Prostate gland (tissue), 2 donors: ENCODE results near the gene NRXN3.

ENCODE experiments used
- POLR2AphosphoS5 ChIP-seq: sonication (generic); formaldehyde crosslinking; IDR thresholded peaks from one replicate; pipeline ENCODE4 v1.6.1; 2017; ENCODE audit warnings: antibody characterized with exemption
- TF ChIP-seq, protein P1 (sequence below), 4 experiments: fragments of 200-600 bp in 2 of 4; fragments of 450-650 bp in 2 of 4; sonication (generic) in 2 of 4; IDR thresholded peaks; 1 replicate in 3 of 4; 2 replicates in 1 of 4; pipeline ENCODE4 v1.5.1; 2016 to 2019; ENCODE audit warnings: antibody characterized with exemption in 4 of 4, mild to moderate bottlenecking in 2 of 4, moderate library complexity in 2 of 4

- TF ChIP-seq, protein P1, sequence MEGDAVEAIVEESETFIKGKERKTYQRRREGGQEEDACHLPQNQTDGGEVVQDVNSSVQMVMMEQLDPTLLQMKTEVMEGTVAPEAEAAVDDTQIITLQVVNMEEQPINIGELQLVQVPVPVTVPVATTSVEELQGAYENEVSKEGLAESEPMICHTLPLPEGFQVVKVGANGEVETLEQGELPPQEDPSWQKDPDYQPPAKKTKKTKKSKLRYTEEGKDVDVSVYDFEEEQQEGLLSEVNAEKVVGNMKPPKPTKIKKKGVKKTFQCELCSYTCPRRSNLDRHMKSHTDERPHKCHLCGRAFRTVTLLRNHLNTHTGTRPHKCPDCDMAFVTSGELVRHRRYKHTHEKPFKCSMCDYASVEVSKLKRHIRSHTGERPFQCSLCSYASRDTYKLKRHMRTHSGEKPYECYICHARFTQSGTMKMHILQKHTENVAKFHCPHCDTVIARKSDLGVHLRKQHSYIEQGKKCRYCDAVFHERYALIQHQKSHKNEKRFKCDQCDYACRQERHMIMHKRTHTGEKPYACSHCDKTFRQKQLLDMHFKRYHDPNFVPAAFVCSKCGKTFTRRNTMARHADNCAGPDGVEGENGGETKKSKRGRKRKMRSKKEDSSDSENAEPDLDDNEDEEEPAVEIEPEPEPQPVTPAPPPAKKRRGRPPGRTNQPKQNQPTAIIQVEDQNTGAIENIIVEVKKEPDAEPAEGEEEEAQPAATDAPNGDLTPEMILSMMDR (IDR thresholded peaks at IDR 0.05), result no peak
- no peak for TF ChIP-seq POLR2AphosphoS5
Measured at GRCh38 chr14:78344290-78344689, 174.1 kb downstream of the NRXN3 start.
